PC-3 (cell line): ENCODE data around the gene C5. TPM values are rescaled to one million over a fixed set of nuclear protein-coding genes. Genes with fewer than 3 reads are reported as not detected.

Experiments
- ATAC-seq: fragments of 200-7000 bp; cut with Tn5 transposase; 2 replicates; pipeline ENCODE4 v1.9.1; 2020; ENCODE audit warnings: mild to moderate bottlenecking, moderate library complexity
- BruUV-seq: library from RNA; stranded (reverse); fragments of 400-500 nt; replicated peaks from 2 replicates; lab custom pipeline; 2021; lab: Mats Ljungman, UMichigan
- CTCF ChIA-PET: fragments of 300-600 bp; sonication (Branson Sonifier 250); formaldehyde crosslinking; loops from one replicate; lab custom pipeline; 2022; ENCODE audit warnings: antibody characterized with exemption; lab: Charles Lee
- POLR2A ChIA-PET: fragments of 300-600 bp; sonication (Branson Sonifier 250); formaldehyde crosslinking; loops from one replicate; lab custom pipeline; 2022; ENCODE audit warnings: antibody characterized with exemption; ENCODE audit not compliant: unreplicated experiment; lab: Charles Lee
- DNase-seq: peaks from one replicate; pipeline ENCODE4 v3.0.0-alpha.2; 2015
- H2AFZ ChIP-seq: fragments of 300-600 bp; sonication (generic); 2 replicates; pipeline ENCODE4 v1.6.0; 2016; ENCODE audit warnings: antibody characterized with exemption, low read length
- H3F3A ChIP-seq: fragments of 300-600 bp; sonication (generic); one replicate; pipeline ENCODE4 v1.6.0; 2017; ENCODE audit warnings: antibody characterized with exemption, low read length, control low read depth, mild to moderate bottlenecking; ENCODE audit not compliant: unreplicated experiment
- H3K27ac ChIP-seq: fragments of 300-600 bp; sonication (generic); 2 replicates; pipeline ENCODE4 v1.5.1; 2016; ENCODE audit warnings: mild to moderate bottlenecking, low read length
- H3K27me3 ChIP-seq: fragments of 300-600 bp; sonication (generic); 2 replicates; pipeline ENCODE4 v1.6.1; 2016; ENCODE audit warnings: low read length, mixed read lengths
- H3K36me3 ChIP-seq: fragments of 300-600 bp; sonication (generic); 2 replicates; pipeline ENCODE4 v1.6.1; 2016; ENCODE audit warnings: low read depth, mixed run types, low read length, mixed read lengths
- H3K4me1 ChIP-seq: fragments of 300-600 bp; sonication (generic); 2 replicates; pipeline ENCODE4 v1.5.1; 2016; ENCODE audit warnings: low read length; ENCODE audit not compliant: insufficient read depth
- H3K4me2 ChIP-seq: fragments of 300-600 bp; sonication (generic); 2 replicates; pipeline ENCODE4 v1.6.0; 2016; ENCODE audit warnings: low read length
- H3K4me3 ChIP-seq: fragments of 300-600 bp; sonication (generic); 2 replicates; pipeline ENCODE4 v1.5.1; 2016; ENCODE audit warnings: mild to moderate bottlenecking, low read length, mixed read lengths
- H3K79me2 ChIP-seq: fragments of 300-600 bp; sonication (generic); 2 replicates; pipeline ENCODE4 v1.6.1; 2017; ENCODE audit warnings: low read length, mixed read lengths
- H3K9ac ChIP-seq: fragments of 300-600 bp; sonication (generic); 2 replicates; pipeline ENCODE4 v1.6.0; 2016; ENCODE audit warnings: mild to moderate bottlenecking, low read length
- H3K9me2 ChIP-seq: fragments of 300-600 bp; sonication (generic); replicated peaks from 2 replicates; pipeline ENCODE4 v1.6.1; 2016; ENCODE audit warnings: mixed run types, low read length, mixed read lengths
- H3K9me3 ChIP-seq: fragments of 300-600 bp; sonication (generic); 2 replicates; pipeline ENCODE4 v1.6.1; 2016; ENCODE audit warnings: low read length, mixed read lengths
- H4K20me1 ChIP-seq: fragments of 300-600 bp; sonication (generic); 2 replicates; pipeline ENCODE4 v1.6.1; 2016; ENCODE audit warnings: low read length, mixed read lengths
- EZH2 ChIP-seq: fragments of 300-600 bp; sonication (generic); IDR thresholded peaks from one replicate; pipeline ENCODE4 v1.6.1; 2017; ENCODE audit warnings: antibody characterized with exemption, mild to moderate bottlenecking, low read length; ENCODE audit not compliant: unreplicated experiment
- EZH2phosphoT487 ChIP-seq: fragments of 300-600 bp; sonication (generic); IDR thresholded peaks from 2 replicates; pipeline ENCODE4 v1.6.1; 2018; ENCODE audit warnings: mild to moderate bottlenecking, antibody characterized with exemption, low read length, borderline replicate concordance
- intact Hi-C: fragments of 100-400 bp; cut with micrococcal nuclease; formaldehyde crosslinking; loops from 2 replicates; pipeline ENCODE4 v1.9.0; 2023
- total RNA-seq: library from RNA; depleted of rRNA; stranded (reverse); fragments of >200 nt; gene quantifications from 2 replicates; pipeline ENCODE4 v1.2.3, GENCODE V29; 2014
- TF ChIP-seq, protein P1 (sequence below): fragments of 300-600 bp; sonication (generic); conservative IDR thresholded peaks from 2 replicates; pipeline ENCODE4 v1.5.1; 2017; ENCODE audit warnings: antibody characterized with exemption, low read depth, mild to moderate bottlenecking, low read length

The C5 gene
- total RNA-seq, 1 experiment from 2014 or later, result 2.9 TPM

DNA sequence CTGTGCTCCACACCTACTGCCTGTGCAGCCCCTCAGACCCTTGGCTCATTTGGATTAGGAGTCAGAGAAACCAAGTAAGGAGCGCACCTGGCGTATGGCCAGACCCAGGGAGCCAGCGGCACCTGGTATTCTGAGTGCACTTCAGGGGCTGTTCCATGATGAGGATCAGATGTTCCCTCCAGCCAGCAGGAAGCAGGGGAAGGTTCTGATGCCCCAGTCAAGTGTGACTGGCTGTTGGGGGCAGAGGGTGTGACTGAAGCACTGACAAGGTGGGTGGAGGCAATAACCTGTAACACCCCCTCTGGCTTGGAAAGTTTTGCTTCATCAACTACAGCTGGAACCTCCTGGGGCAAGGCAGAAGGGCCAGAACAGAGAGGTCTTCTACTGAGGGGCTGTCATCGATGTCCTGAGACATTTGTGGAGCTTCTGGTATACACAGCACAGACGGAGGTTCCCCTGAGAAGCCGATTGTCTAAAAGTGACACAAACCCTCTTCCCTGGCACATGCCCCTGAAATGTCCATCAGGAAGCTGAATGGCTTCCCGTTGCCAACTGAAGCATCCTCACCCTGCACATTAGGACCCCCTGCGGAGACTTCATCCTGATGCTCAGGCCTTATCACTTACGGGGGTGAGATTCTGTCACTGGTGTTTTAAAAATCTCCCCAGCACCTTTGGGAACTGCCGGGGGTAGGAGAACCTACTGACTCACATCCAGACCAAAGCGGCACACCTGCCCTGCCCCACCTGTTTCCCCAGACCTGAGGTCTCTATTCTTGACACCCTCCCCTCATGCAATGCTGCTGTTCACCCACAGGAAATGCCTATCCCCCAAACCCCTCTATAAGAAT, 144.5 kb downstream of the C5 start:
- Histone ChIP-seq H3K4me3 (no peak overlapping the region), H3K79me2 (no peaks in the 10 kb centered on the region), H2AFZ (no peak overlapping the region), H3F3A (no peaks in the 10 kb centered on the region), H3K27me3 (no peaks in the 10 kb centered on the region), H3K4me2 (no peak overlapping the region), H3K4me1 (peaks cover 10% of the 10 kb centered on the region), H3K27ac (no peak overlapping the region), H3K9me3 (no peaks in the 10 kb centered on the region), H4K20me1 (no peaks in the 10 kb centered on the region), H3K9me2 (no peaks in the 10 kb centered on the region), H3K9ac (no peak overlapping the region), H3K36me3 (no peaks in the 10 kb centered on the region)
- no peak for ATAC-seq
- no peak for DNase-seq
- TF ChIP-seq, protein P1, sequence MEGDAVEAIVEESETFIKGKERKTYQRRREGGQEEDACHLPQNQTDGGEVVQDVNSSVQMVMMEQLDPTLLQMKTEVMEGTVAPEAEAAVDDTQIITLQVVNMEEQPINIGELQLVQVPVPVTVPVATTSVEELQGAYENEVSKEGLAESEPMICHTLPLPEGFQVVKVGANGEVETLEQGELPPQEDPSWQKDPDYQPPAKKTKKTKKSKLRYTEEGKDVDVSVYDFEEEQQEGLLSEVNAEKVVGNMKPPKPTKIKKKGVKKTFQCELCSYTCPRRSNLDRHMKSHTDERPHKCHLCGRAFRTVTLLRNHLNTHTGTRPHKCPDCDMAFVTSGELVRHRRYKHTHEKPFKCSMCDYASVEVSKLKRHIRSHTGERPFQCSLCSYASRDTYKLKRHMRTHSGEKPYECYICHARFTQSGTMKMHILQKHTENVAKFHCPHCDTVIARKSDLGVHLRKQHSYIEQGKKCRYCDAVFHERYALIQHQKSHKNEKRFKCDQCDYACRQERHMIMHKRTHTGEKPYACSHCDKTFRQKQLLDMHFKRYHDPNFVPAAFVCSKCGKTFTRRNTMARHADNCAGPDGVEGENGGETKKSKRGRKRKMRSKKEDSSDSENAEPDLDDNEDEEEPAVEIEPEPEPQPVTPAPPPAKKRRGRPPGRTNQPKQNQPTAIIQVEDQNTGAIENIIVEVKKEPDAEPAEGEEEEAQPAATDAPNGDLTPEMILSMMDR, result no peak
- TF ChIP-seq EZH2 (no peak), EZH2phosphoT487 (no peak)
- intact Hi-C loops, result no loop called here
- no TSS peak for BruUV-seq
- ChIA-PET CTCF (no interaction called here), POLR2A (no interaction called here)

DNA sequence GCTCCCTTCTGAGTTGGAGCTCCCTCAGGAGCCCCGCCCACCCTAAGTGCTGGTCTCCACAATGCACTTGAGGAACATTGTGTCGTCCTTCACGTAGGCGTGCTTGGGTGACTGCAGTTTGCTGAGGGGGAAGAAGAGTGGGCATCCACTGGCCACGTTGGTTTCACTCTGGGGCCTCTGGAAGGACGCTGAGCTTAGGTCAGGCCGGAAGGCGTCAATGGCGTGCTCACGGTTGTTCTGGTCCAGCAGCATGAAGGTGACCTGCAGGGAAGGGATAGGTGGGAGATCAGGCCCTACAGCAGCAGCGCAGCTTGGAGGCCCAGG, 145.1 kb downstream of the C5 start:
- Histone ChIP-seq H3K27ac (no peak overlapping the region), H3K9ac (no peak overlapping the region), H3F3A (no peaks in the 10 kb centered on the region), H2AFZ (no peak overlapping the region), H3K9me2 (no peaks in the 10 kb centered on the region), H3K9me3 (no peaks in the 10 kb centered on the region), H3K4me3 (no peak overlapping the region), H3K27me3 (no peaks in the 10 kb centered on the region), H4K20me1 (no peaks in the 10 kb centered on the region), H3K4me1 (peaks cover 4% of the 10 kb centered on the region), H3K79me2 (no peaks in the 10 kb centered on the region), H3K36me3 (no peaks in the 10 kb centered on the region), H3K4me2 (no peak overlapping the region)
- ChIA-PET POLR2A (no interaction called here), CTCF (no interaction called here)
- TF ChIP-seq EZH2 (no peak), EZH2phosphoT487 (no peak)
- TF ChIP-seq, protein P1, result no peak
- no TSS peak for BruUV-seq
- ATAC-seq, result no peak
- DNase-seq, result no peak
- intact Hi-C loops, result no loop called here
